Adrenal gland (tissue), 12 donors: Measurements from ENCODE around the gene GNS. TPM values are rescaled to one million over a fixed set of nuclear protein-coding genes. Genes with fewer than 3 reads are reported as not detected.
A peak's percentile ranks its signal among the peaks of the same experiment; 100 is the strongest.

Experiments
- DNase-seq, 7 donors: peaks; one replicate each; pipeline ENCODE4 v3.0.0-alpha.2; 2019 to 2020
- H3K27ac ChIP-seq, 5 donors: fragments of 200-600 bp; sonication (generic) in 4 of 5; 1 replicate in 3 of 5; 2 replicates in 2 of 5; pipeline versions ENCODE4 v1.5.1 to v1.8.0; 2016 to 2020; ENCODE audit warnings: mild to moderate bottlenecking in 1 of 5
- H3K27me3 ChIP-seq: fragments of 200-600 bp; 2 replicates; pipeline ENCODE4 v1.8.0; 2021
- H3K36me3 ChIP-seq, 2 donors: fragments of 200-600 bp; replicated peaks in 1 of 2; 1 replicate in 1 of 2; 2 replicates in 1 of 2; pipeline versions ENCODE4 v1.5.1 to v1.8.0; 2018 to 2022
- H3K4me1 ChIP-seq, 2 donors: fragments of 200-600 bp; replicated peaks in 1 of 2; 1 replicate in 1 of 2; 2 replicates in 1 of 2; pipeline versions ENCODE4 v1.5.1 to v1.8.0; 2018 to 2021
- H3K4me3 ChIP-seq, 4 donors: fragments of 200-600 bp; sonication (generic) in 3 of 4; one replicate each; pipeline ENCODE4 v1.5.1; 2016 to 2018
- H3K9me3 ChIP-seq, 3 donors: fragments of 200-600 bp; sonication (generic) in 1 of 3; replicated peaks in 1 of 3; 1 replicate in 2 of 3; 2 replicates in 1 of 3; pipeline versions ENCODE4 v1.5.1 to v1.8.0; 2016 to 2021
- POLR2A ChIP-seq, 2 donors: fragments of 450-650 bp; IDR thresholded peaks; one replicate each; pipeline ENCODE4 v1.6.1; 2017; ENCODE audit warnings: antibody characterized with exemption in 2 of 2, mild to moderate bottlenecking in 2 of 2, moderate library complexity in 1 of 2
- WGBS, 4 donors: extraction: QIAGEN DNeasy Blood & Tissue Kit in 2 of 4; methylation state at CpG; one replicate each; pipeline versions ENCODE4 v1.1.5 to v1.1.7; 2013 to 2017; 5-methylcytosine and 5-hydroxymethylcytosine counted together
- intact Hi-C, 2 donors: fragments of 100-400 bp; cut with DNase I; formaldehyde crosslinking; loops; one replicate each; pipeline versions ENCODE4 v1.14.1 to v1.15.0; 2022 to 2023
- polyA plus RNA-seq, 3 donors: library from polyadenylated mRNA; stranded (reverse); fragments of 200-250 nt in 2 of 3; fragments of 350-450 nt in 1 of 3; fragmentation: Illumina TruSeq in 1 of 3; extraction: RNeasy Lipid Tissue Mini Kit (QIAGEN cat#74804) in 1 of 3; gene quantifications; one replicate each; pipeline ENCODE4 v1.2.3, GENCODE V29; 2013 to 2014
- total RNA-seq, 9 donors: library from RNA; depleted of rRNA in 4 of 9; stranded (reverse); fragments of >200 nt in 4 of 9; fragments of 120-200 nt in 1 of 9; fragmentation: NEBNext Ultra II Directional in 1 of 9; extraction: Animal tissue kit (Norgen Biotek cat#: 25700) in 1 of 9; gene quantifications; one replicate each; pipeline versions ENCODE4 v1.1.0 to v1.2.4, GENCODE V29; 2013 to 2023
- TF ChIP-seq, protein P1 (sequence below), 6 experiments: fragments of 450-650 bp in 4 of 6; fragments of 200-600 bp in 2 of 6; sonication (generic) in 1 of 6; IDR thresholded peaks; 1 replicate in 5 of 6; 2 replicates in 1 of 6; pipeline versions ENCODE4 v1.5.1 to v1.8.0; 2016 to 2021; ENCODE audit warnings: antibody characterized with exemption in 6 of 6, mild to moderate bottlenecking in 2 of 6, moderate library complexity in 1 of 6
- donor health status: healthy with polysubstance abuse.
- donor health status: Bipolar disorder and iron deficiency.
- donor health status: DM: yes; HTN: yes; CAD: no.
- donor health status: DM: no; HTN: no; CAD: no.
- donor health status: DM: no; HTN: no; CAD: no.
- donor health status: DM: yes; HTN: yes; CAD: no.

Gene GNS
- total and polyA plus RNA-seq, 12 donors, result 44.3 to 647 (median 567) TPM

DNA sequence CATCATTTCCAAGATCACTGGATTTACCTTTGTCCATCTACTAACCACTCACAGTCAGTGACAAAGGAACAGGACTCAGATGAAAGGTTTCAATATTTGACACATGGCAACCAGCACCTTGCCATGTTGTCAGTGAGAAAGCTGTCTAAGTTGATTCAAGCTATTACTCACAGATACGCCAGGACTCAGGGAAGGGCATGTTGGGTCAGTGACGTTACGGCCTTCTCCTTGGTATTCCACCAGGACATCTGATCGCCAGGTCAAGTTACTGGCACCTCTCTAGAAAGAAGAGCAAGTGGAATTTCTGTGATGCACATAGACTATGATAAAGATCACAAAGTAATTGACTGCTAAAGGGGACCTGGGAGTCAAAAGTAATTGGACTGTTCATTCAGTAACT is 36.4 kb downstream of the GNS start:
- 44 to 65% (median 53%) methylated on average over 4 of the region's 4 CpGs for WGBS, 4 donors
- DNase-seq, result peak in 2 of 7 donors; percentile 37 to 72
- Histone ChIP-seq H3K4me1 (peaks cover 0 to 12% of the 10 kb centered on the region in 2 donors), H3K9me3 (no peaks in the 10 kb centered on the region), H3K27me3 (no peaks in the 10 kb centered on the region), H3K27ac (peak overlapping the region in 2 of 5 donors; percentile 79 to 82), H3K36me3 (peaks cover 0 to 78% of the 10 kb centered on the region in 2 donors), H3K4me3 (no peak overlapping the region)
- TF ChIP-seq, protein P1, sequence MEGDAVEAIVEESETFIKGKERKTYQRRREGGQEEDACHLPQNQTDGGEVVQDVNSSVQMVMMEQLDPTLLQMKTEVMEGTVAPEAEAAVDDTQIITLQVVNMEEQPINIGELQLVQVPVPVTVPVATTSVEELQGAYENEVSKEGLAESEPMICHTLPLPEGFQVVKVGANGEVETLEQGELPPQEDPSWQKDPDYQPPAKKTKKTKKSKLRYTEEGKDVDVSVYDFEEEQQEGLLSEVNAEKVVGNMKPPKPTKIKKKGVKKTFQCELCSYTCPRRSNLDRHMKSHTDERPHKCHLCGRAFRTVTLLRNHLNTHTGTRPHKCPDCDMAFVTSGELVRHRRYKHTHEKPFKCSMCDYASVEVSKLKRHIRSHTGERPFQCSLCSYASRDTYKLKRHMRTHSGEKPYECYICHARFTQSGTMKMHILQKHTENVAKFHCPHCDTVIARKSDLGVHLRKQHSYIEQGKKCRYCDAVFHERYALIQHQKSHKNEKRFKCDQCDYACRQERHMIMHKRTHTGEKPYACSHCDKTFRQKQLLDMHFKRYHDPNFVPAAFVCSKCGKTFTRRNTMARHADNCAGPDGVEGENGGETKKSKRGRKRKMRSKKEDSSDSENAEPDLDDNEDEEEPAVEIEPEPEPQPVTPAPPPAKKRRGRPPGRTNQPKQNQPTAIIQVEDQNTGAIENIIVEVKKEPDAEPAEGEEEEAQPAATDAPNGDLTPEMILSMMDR (IDR thresholded peaks at IDR 0.05), result no peak
- no peak for TF ChIP-seq POLR2A (IDR thresholded peaks at IDR 0.05)
- intact Hi-C loops, result no loop called here

- 94 to 100% (median 99%) methylated on average over 1 of the region's 1 CpG for WGBS, 4 donors
- peaks cover 0 to 79% of the 10 kb centered on the region in 2 donors for H3K36me3 ChIP-seq
- intact Hi-C loops, result no loop called here
- H3K27me3 ChIP-seq, result no peaks in the 10 kb centered on the region
- peaks cover 0 to 12% of the 10 kb centered on the region in 2 donors for H3K4me1 ChIP-seq
- TF ChIP-seq, protein P1 (IDR thresholded peaks at IDR 0.05), result no peak
- no peaks in the 10 kb centered on the region for H3K9me3 ChIP-seq
- H3K4me3 ChIP-seq, result no peak overlapping the region
- no peak overlapping the region for H3K27ac ChIP-seq
- DNase-seq, result no peak
Measured at GRCh38 chr12:64720884-64721283, 38.3 kb downstream of the GNS start.

DNA sequence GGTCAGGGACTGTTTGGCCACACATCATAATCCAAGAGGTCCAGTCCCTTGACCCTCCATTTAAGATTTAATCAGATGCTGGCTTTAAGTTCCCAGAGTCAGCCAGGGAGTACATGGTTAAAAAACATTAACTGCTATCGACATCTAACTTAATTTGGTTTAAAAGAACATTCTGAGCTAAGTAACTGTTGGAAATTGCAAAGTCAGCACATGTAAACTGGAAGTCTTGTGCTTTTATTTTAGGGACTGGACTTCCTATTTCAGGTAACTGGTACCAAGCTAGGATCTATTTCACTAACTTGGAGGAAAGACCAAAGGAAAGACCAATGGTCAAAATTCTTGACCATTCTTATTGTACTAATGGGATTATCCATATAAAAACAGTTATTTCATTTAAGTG is 40.6 kb downstream of the GNS start:
- intact Hi-C loops, result no loop called here
- H3K36me3 ChIP-seq, result peaks cover 0 to 80% of the 10 kb centered on the region in 2 donors
- TF ChIP-seq, protein P1 (IDR thresholded peaks at IDR 0.05), result no peak
- no peaks in the 10 kb centered on the region for H3K9me3 ChIP-seq
- no peak overlapping the region for H3K27ac ChIP-seq
- H3K27me3 ChIP-seq, result no peaks in the 10 kb centered on the region
- 68 to 88% (median 70%) methylated on average over 1 of the region's 1 CpG for WGBS, 4 donors
- peaks cover 0 to 6% of the 10 kb centered on the region in 2 donors for H3K4me1 ChIP-seq
- H3K4me3 ChIP-seq, result no peak overlapping the region
- DNase-seq, result no peak

GRCh38 chr12:64716839-64717455 is 42.3 kb downstream of the GNS start:
- H3K4me3 ChIP-seq, result no peak overlapping the region
- no peak for DNase-seq
- intact Hi-C loops, result no loop called here
- no peaks in the 10 kb centered on the region for H3K27me3 ChIP-seq
- no peak for TF ChIP-seq POLR2A (IDR thresholded peaks at IDR 0.05)
- TF ChIP-seq, protein P1 (IDR thresholded peaks at IDR 0.05), result no peak
- WGBS, 4 donors, result 89 to 95% (median 93%) methylated on average over 6 of the region's 6 CpGs
- H3K36me3 ChIP-seq, result peaks cover 0 to 68% of the 10 kb centered on the region in 2 donors
- no peaks in the 10 kb centered on the region for H3K4me1 ChIP-seq
- H3K27ac ChIP-seq, result no peak overlapping the region
- H3K9me3 ChIP-seq, result no peaks in the 10 kb centered on the region
